Measurements from ENCODE around the gene AKT2.

The AKT2 gene

DNA sequence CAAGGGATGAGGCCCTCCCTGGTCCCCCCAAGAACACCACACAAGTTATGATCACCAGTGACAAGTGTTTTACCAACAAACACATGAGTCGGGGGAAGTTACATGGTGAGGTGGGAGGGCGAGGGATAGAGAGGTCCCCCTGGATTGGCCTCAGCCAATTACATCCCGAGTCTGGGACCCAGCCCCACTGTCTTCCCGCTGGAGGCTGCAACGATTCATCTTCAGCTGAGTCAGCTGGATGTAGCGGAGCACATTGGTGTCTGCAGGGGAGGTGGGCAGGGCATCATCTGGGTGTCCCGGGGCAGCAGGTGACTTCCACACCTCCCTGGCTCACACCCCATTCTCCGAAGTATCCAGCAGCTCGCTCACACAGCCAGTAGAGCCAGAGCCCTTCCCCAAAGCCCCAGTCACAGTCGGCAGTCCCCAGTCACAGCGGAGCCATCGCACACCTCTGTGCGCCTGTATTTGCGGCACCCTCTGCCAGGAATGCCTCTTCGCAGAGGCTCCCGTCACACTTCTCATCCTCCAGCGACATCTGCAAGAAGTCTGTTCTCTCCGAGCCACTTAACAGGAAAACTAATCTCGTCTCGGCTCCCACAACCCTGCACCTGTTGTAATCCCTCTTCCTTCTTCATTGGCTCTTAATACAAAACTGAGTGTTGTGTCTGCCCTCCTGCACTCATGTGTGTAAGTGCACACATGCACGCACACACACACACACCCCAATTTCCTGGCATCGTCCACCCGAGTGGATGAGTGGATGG, 69.0 kb downstream of the AKT2 start:
- Histone ChIP-seq H3K9ac (ENCODE audit: low read depth, low read length) (no peak overlapping the region), H2AFZ (ENCODE audit: low read depth, low read length) (no peak overlapping the region)
- no peak for DNase-seq

DNA sequence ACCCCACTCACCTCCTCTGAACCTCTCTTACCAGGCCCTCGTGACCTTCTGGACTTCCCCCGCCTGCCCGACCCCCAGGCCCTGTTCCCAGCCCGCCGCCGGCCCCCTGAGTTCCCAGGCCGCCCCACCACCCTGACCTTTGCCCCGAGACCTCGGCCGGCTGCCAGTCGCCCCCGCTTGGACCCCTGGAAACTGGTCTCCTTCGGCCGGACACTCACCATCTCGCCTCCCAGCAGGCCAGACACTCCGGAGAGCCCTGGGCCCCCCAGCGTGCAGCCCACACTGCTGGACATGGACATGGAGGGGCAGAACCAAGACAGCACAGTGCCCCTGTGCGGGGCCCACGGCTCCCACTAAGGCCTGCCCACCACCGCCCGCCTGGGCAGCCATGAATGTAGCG, 70.2 kb downstream of the AKT2 start:
- H3K27ac ChIP-seq (ENCODE audit: low read length), result no peak overlapping the region
- H3K36me3 ChIP-seq (ENCODE audit: insufficient read depth, low read length), result peaks cover 11% of the 10 kb centered on the region
- DNase-seq (no peak), ATAC-seq (ENCODE audit: insufficient read depth, low read depth) (no peak)
- H4K20me1 ChIP-seq (ENCODE audit: insufficient read depth, low read length), result 0 out of 2 replicates have a peak, but pooled peaks cover 3% of the 10 kb centered on the region
- H3K4me2 ChIP-seq (ENCODE audit: insufficient read depth, low read length), result no peak overlapping the region
- TF ChIP-seq, protein P1, sequence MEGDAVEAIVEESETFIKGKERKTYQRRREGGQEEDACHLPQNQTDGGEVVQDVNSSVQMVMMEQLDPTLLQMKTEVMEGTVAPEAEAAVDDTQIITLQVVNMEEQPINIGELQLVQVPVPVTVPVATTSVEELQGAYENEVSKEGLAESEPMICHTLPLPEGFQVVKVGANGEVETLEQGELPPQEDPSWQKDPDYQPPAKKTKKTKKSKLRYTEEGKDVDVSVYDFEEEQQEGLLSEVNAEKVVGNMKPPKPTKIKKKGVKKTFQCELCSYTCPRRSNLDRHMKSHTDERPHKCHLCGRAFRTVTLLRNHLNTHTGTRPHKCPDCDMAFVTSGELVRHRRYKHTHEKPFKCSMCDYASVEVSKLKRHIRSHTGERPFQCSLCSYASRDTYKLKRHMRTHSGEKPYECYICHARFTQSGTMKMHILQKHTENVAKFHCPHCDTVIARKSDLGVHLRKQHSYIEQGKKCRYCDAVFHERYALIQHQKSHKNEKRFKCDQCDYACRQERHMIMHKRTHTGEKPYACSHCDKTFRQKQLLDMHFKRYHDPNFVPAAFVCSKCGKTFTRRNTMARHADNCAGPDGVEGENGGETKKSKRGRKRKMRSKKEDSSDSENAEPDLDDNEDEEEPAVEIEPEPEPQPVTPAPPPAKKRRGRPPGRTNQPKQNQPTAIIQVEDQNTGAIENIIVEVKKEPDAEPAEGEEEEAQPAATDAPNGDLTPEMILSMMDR (IDR thresholded peaks at IDR 0.05; ENCODE audit: borderline replicate concordance, extremely low read depth, low read length, poor library complexity, severe bottlenecking), result no peak
- TF ChIP-seq EZH2 (IDR thresholded peaks at IDR 0.05; ENCODE audit: borderline replicate concordance, low read depth, low read length, severe bottlenecking), result no peak
- no peak overlapping the region for H3K9ac ChIP-seq (ENCODE audit: low read depth, low read length)
- no peaks in the 10 kb centered on the region for H3K79me2 ChIP-seq (ENCODE audit: insufficient read depth, low read length)
- no peak overlapping the region for H2AFZ ChIP-seq (ENCODE audit: low read depth, low read length)
- no peaks in the 10 kb centered on the region for H3K27me3 ChIP-seq (ENCODE audit: insufficient read depth, low read length, poor library complexity)
- H3K9me3 ChIP-seq (ENCODE audit: insufficient read depth, low read length, severe bottlenecking), result no peaks in the 10 kb centered on the region
- no peaks in the 10 kb centered on the region for H3K4me1 ChIP-seq (ENCODE audit: insufficient read depth, low read length)
- H3K4me3 ChIP-seq (ENCODE audit: low read depth in 1 of 2, low read length in 2 of 2), result no peak overlapping the region

More for the DNA sequence above, 69.0 kb downstream of the AKT2 start:
- Histone ChIP-seq H3K79me2 (ENCODE audit: insufficient read depth, low read length) (no peaks in the 10 kb centered on the region), H4K20me1 (ENCODE audit: insufficient read depth, low read length) (0 out of 2 replicates have a peak, but pooled peaks cover 3% of the 10 kb centered on the region), H3K36me3 (ENCODE audit: insufficient read depth, low read length) (0 out of 2 replicates have a peak, but pooled peaks cover 4% of the 10 kb centered on the region), H3K4me2 (ENCODE audit: insufficient read depth, low read length) (no peak overlapping the region), H3K4me1 (ENCODE audit: insufficient read depth, low read length) (no peaks in the 10 kb centered on the region), H3K27ac (ENCODE audit: low read length) (no peak overlapping the region), H3K9me3 (ENCODE audit: insufficient read depth, low read length, severe bottlenecking) (no peaks in the 10 kb centered on the region), H3K4me3 (ENCODE audit: low read depth in 1 of 2, low read length in 2 of 2) (no peak overlapping the region), H3K27me3 (ENCODE audit: insufficient read depth, low read length, poor library complexity) (no peaks in the 10 kb centered on the region)
- ATAC-seq (ENCODE audit: insufficient read depth, low read depth), result no peak
- TF ChIP-seq EZH2 (IDR thresholded peaks at IDR 0.05; ENCODE audit: borderline replicate concordance, low read depth, low read length, severe bottlenecking), result no peak
- TF ChIP-seq, protein P1 (IDR thresholded peaks at IDR 0.05; ENCODE audit: borderline replicate concordance, extremely low read depth, low read length, poor library complexity, severe bottlenecking), result no peak

DNA sequence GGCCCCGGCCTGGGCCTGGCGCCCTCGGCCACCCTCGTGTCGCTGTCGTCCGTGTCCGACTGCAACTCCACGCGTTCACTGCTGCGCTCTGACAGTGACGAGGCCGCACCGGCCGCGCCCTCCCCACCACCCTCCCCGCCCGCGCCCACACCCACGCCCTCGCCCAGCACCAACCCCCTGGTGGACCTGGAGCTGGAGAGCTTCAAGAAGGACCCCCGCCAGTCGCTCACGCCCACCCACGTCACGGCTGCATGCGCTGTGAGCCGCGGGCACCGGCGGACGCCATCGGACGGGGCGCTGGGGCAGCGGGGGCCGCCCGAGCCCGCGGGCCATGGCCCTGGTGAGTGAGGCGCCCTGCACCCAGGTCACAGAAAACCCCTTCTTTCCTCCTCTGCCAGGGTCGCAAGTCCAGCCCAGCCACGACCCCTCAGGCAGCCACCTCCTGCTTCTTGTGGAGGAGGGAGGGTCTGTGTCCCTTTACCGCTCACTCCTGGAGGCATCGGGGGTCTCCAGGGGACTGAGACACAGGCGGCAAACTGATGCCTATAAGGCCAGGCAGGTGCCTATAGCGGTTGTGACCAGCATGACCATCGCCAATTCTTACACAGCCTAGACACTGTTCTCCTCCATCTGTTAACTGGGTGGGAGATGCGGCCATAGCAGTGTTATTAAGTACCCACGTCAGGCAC, 71.1 kb downstream of the AKT2 start:
- Histone ChIP-seq H4K20me1 (ENCODE audit: insufficient read depth, low read length) (0 out of 2 replicates have a peak, but pooled peaks cover 3% of the 10 kb centered on the region), H3K27ac (ENCODE audit: low read length) (no peak overlapping the region), H3K79me2 (ENCODE audit: insufficient read depth, low read length) (no peaks in the 10 kb centered on the region), H3K27me3 (ENCODE audit: insufficient read depth, low read length, poor library complexity) (no peaks in the 10 kb centered on the region), H3K4me1 (ENCODE audit: insufficient read depth, low read length) (no peaks in the 10 kb centered on the region), H2AFZ (ENCODE audit: low read depth, low read length) (no peak overlapping the region), H3K9me3 (ENCODE audit: insufficient read depth, low read length, severe bottlenecking) (no peaks in the 10 kb centered on the region), H3K4me2 (ENCODE audit: insufficient read depth, low read length) (no peak overlapping the region), H3K36me3 (ENCODE audit: insufficient read depth, low read length) (peaks cover 16% of the 10 kb centered on the region), H3K9ac (ENCODE audit: low read depth, low read length) (no peak overlapping the region), H3K4me3 (ENCODE audit: low read depth in 1 of 2, low read length in 2 of 2) (no peak overlapping the region)
- DNase-seq, result no peak
- TF ChIP-seq, protein P1 (IDR thresholded peaks at IDR 0.05; ENCODE audit: borderline replicate concordance, extremely low read depth, low read length, poor library complexity, severe bottlenecking), result no peak
- TF ChIP-seq EZH2 (IDR thresholded peaks at IDR 0.05; ENCODE audit: borderline replicate concordance, low read depth, low read length, severe bottlenecking), result no peak
- no peak for ATAC-seq (ENCODE audit: insufficient read depth, low read depth)
